Measurements from ENCODE around the gene FAM90A1. TPM values are rescaled to one million over a fixed set of nuclear protein-coding genes. Genes with fewer than 3 reads are reported as not detected.
"Not testable (repeated sequence)": the region's sequence is repeated elsewhere in the genome, so short reads cannot be mapped to it uniquely, and the experiment has no call there.

FAM90A1 gene
- total and polyA plus RNA-seq, 9 donors = 0.12 to 0.37 (median 0.19) TPM; not detected in 1

DNA sequence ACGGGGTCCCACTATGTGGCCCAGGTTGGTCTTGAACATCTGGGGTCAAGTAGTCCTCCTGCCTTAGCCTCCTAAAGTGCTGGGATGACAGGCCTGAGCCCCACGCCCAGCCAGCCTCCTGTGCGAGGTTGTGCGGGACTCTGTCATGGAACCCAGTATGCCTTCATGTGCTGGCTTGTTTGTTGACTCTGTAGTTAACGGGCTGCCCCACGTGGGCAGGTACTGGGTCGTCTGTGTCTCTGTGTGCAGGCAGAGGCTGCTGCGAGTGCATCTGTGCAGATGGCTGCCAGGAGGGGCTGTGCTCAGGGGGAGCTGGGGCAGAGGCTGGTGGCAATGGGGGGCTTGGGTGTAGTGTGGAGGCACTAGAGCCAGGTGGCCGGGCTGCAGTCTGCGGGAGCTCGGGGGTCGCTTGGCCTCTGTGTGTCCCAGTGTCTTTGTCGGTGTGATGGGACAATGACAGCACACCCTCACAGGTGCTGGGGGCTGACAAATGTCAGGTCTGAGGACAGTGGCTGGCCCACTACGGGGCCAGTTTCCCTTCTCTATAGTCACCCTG is 6.0 kb upstream of the FAM90A1 start:
- H3K4me1 ChIP-seq (ENCODE audit: insufficient read depth); H3K27ac ChIP-seq; H3K9me3 ChIP-seq; H3K27me3 ChIP-seq; H3K36me3 ChIP-seq; H3K4me3 ChIP-seq; DNase-seq: not testable (repeated sequence)
- 87 to 90% (median 89%) methylated on average over 14 of the region's 14 CpGs for WGBS, 3 donors
- intact Hi-C loops (cut with DNase I) = loop anchor here in 1 of 4 donors (10.0 kb wide), 1 partner anchor 129 kb away; no protein-coding TSS in a partner anchor

DNA sequence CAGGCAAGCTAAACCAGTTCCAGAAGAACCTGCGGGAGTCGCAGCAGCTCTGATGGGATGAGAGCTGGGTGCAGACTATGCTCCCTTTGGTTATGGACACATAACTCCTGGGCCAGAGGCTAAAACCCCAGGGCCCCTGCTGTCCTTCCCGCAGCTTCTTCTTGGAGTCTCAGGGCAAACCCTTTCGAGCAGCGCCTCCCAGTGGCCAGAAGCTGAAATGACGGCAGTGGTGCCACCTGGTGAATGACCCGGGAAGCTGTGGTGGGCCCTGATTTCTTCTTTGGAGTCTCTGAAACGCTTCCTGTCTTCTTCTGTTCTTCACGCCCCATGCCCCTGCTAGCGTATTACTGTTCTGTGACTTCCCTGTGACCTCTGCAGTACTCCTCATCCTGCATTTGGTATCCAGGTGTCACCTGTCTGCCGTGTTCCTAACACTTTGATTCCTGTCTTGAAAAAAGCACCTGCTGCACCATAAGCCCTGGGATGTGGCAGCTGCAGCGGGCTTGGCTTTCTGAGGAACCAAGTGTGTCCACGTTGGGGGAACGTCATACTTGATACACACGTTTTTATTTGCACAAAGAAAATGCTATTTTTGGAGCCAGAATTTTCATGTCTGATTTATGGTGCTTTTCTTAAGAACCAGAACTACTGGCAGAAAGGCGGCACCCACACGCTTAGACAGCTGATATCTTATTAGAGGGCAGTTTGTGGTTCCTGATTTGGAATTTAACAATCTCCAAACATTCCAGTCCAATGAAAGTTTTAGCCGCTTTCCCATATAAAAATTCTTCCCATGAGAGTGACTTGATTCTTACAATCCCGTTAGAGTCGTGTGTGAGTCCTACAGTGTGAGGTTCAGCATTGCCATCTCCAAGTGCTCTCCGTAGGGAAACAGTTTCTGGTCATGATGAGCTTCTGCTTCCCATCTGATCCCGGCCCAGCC is 4.5 kb upstream of the FAM90A1 start:
- H3K36me3 ChIP-seq; H3K27me3 ChIP-seq; H3K9me3 ChIP-seq; H3K27ac ChIP-seq; H3K4me1 ChIP-seq (ENCODE audit: insufficient read depth); H3K4me3 ChIP-seq: not testable (repeated sequence)
- 24 to 37% (median 25%) methylated on average over 22 of the region's 22 CpGs for WGBS, 3 donors
- TF ChIP-seq, protein P1, sequence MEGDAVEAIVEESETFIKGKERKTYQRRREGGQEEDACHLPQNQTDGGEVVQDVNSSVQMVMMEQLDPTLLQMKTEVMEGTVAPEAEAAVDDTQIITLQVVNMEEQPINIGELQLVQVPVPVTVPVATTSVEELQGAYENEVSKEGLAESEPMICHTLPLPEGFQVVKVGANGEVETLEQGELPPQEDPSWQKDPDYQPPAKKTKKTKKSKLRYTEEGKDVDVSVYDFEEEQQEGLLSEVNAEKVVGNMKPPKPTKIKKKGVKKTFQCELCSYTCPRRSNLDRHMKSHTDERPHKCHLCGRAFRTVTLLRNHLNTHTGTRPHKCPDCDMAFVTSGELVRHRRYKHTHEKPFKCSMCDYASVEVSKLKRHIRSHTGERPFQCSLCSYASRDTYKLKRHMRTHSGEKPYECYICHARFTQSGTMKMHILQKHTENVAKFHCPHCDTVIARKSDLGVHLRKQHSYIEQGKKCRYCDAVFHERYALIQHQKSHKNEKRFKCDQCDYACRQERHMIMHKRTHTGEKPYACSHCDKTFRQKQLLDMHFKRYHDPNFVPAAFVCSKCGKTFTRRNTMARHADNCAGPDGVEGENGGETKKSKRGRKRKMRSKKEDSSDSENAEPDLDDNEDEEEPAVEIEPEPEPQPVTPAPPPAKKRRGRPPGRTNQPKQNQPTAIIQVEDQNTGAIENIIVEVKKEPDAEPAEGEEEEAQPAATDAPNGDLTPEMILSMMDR (IDR thresholded peaks at IDR 0.05) = peak; percentile 8 to 41 (median 26)
- peak in 4 of 5 donors; percentile 40 to 75 (median 56) for DNase-seq
- intact Hi-C loops (cut with DNase I) = loop anchor here in 1 of 4 donors (10.0 kb wide), 1 partner anchor 127 kb away; no protein-coding TSS in a partner anchor

DNA sequence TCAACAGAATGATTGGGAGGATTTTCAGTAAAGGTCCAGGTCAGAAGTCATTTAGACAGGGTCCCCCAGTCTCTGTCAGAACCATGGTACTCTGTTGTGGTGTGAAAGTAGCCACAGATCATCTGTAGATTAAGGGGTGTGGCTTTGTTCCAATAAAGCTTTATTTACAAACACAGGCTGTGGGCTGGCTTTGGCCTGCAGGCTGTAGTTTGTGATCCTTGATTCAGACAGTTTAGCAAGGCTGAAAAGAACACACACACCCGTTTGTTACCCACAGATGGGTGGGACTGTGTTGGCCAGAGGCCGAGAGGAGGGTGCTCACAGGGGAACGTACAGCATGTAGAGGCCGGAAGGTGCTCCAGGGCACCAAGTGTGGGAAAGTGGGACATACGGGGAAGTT is 3.6 kb upstream of the FAM90A1 start:
- not testable (repeated sequence) for H3K36me3 ChIP-seq; H3K27ac ChIP-seq; DNase-seq; H3K27me3 ChIP-seq; H3K4me3 ChIP-seq; H3K4me1 ChIP-seq (ENCODE audit: insufficient read depth); H3K9me3 ChIP-seq
- intact Hi-C loops (cut with DNase I) = loop anchor here in 1 of 4 donors (10.0 kb wide), 1 partner anchor 126 kb away; no protein-coding TSS in a partner anchor
- 54 to 74% (median 66%) methylated on average over 5 of the region's 5 CpGs for WGBS, 3 donors

DNA sequence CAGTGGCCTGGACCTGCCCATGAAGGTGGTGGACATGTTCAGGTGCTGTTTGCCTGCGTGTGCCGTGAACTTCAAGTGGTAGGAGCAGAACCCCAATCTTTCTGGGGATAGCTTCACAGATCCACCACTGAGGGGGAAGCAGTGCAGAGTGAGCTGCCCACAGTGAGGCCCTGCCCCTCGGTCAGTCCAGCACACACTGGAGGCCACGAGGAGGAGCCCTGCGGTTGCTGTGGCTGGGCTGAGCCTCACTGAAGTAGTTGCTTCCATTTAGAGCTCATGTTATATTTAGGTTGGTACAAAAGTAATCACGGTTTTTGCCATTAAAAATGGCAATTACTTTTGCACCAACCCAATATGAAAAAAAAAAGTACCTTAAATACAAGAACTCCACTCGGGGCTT is 2.1 kb upstream of the FAM90A1 start:
- intact Hi-C loops (cut with DNase I); H3K27ac ChIP-seq; H3K4me1 ChIP-seq (ENCODE audit: insufficient read depth); DNase-seq; H3K27me3 ChIP-seq; H3K36me3 ChIP-seq; H3K4me3 ChIP-seq; H3K9me3 ChIP-seq: not testable (repeated sequence)
- WGBS, 3 donors = 49 to 67% (median 51%) methylated on average over 7 of the region's 7 CpGs

DNA sequence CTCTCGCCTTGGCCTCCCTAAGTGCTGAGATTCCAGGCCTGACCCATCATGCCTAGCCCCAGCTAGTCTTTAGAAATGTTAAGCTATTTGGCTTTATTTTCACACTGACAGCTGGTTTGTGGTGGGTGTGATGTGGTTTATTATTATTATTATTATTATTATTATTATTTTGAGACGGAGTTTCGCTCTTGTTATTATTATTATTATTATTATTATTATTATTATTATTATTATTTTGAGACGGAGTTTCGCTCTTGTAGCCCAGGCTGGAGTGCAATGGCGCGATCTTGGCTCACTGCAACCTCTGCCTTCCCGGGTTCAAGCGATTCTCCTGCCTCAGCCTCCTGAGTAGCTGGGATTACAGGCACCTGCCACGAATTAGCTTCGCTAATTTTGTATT is 1.2 kb upstream of the FAM90A1 start:
- DNase-seq; H3K9me3 ChIP-seq; H3K27me3 ChIP-seq; H3K36me3 ChIP-seq; H3K4me1 ChIP-seq (ENCODE audit: insufficient read depth); H3K27ac ChIP-seq; intact Hi-C loops (cut with DNase I); H3K4me3 ChIP-seq: not testable (repeated sequence)
- WGBS, 3 donors = 78 to 84% (median 84%) methylated on average over 11 of the region's 11 CpGs

DNA sequence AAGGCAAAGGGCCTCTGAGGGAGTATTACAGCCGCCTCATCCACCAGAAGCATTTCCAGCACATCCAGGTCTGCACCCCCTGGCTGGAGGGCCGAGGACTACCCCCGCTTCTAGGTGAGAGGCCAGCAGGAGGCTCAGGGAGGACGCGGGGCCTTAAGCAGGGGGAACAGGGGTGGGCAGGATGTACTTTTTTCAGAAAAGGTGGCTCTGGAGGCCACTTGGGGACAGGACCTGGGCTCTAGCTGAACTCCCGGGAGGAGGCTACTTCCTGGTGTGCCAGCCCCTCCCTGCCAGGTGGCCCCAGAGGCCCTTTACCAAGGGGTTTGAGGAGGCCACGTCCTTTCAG is 287 bp upstream of the FAM90A1 start:
- DNase-seq; H3K9me3 ChIP-seq; intact Hi-C loops (cut with DNase I); H3K4me3 ChIP-seq; H3K27ac ChIP-seq; H3K4me1 ChIP-seq (ENCODE audit: insufficient read depth); H3K27me3 ChIP-seq; H3K36me3 ChIP-seq: not testable (repeated sequence)
- 38 to 51% (median 47%) methylated on average over 7 of the region's 7 CpGs for WGBS, 3 donors

DNA sequence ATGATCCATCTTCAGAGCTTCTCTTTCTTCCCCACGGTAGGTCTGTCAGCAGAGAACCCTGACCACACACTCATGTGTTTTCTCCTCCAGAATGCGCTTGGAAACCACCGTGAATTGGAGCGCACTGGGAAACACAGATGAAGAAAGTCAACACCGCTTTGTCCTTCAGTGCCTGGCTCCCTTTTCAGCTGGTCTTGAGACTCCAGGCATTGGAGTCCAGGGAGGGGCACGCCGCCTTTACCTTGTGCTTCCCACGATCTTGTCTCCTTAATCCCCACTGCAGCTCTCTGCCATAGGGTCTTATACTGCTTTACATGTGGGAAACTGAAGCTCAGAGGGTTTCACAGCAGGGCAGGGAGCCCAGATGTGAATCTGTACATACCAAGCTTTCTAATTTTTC is 1.1 kb downstream of the FAM90A1 start:
- no peak for DNase-seq
- no peaks in the 10 kb centered on the region for H3K27me3 ChIP-seq
- no peaks in the 10 kb centered on the region for H3K36me3 ChIP-seq
- intact Hi-C loops (cut with DNase I) = no loop called here
- no peaks in the 10 kb centered on the region for H3K9me3 ChIP-seq
- no peak overlapping the region for H3K27ac ChIP-seq
- TF ChIP-seq EP300 (IDR thresholded peaks at IDR 0.05) = no peak
- TF ChIP-seq POLR2A (IDR thresholded peaks at IDR 0.05) = no peak
- TF ChIP-seq, protein P1 (IDR thresholded peaks at IDR 0.05) = no peak
- no peak overlapping the region for H3K4me3 ChIP-seq
- 86 to 93% (median 90%) methylated on average over 8 of the region's 8 CpGs for WGBS, 3 donors
- no peaks in the 10 kb centered on the region for H3K4me1 ChIP-seq (ENCODE audit: insufficient read depth)

DNA sequence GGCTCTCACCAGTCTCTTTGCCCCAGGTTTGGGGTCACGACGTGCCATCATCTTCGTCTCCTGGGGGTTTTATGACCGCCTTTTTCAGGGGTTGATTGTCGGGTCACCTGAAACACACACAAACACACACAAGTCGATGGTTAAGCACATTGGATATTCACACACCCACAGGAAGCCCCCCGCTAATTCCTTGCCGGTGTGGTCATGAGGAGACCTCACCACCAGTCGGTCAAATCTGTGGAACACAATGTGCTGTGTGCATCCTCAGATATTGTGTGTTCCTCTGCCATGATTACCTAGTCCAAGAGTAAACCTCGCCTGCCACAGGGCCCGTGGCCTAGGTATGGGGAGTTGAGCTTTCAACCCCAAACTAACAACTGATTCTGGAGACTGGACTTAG is 2.6 kb downstream of the FAM90A1 start:
- H3K4me3 ChIP-seq; H3K4me1 ChIP-seq (ENCODE audit: insufficient read depth); intact Hi-C loops (cut with DNase I); H3K27ac ChIP-seq; DNase-seq; H3K27me3 ChIP-seq; H3K9me3 ChIP-seq; H3K36me3 ChIP-seq: not testable (repeated sequence)
- 92 to 96% (median 95%) methylated on average over 11 of the region's 11 CpGs for WGBS, 3 donors

DNA sequence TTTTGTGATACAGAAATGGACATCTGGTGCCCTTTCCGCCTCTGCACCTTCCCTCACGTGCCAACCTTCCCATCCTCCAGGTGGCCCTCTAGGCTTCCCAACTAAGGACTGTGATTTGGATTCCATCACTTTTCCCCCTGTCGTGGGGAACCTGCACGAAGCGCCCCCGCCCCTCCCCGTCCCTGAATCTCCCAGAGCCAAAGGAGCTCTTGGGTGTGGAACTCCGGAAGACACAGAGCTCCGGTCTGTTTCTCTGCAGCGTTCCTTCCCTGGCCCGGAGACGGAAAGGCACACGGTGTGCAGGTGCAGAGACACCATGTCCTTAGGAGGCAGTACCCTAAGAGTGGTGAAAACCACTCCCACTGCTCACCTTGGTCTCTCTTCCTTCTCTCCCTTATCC is 3.8 kb downstream of the FAM90A1 start:
- H3K4me3 ChIP-seq; H3K27me3 ChIP-seq; intact Hi-C loops (cut with DNase I); H3K27ac ChIP-seq; DNase-seq; H3K36me3 ChIP-seq; H3K4me1 ChIP-seq (ENCODE audit: insufficient read depth); H3K9me3 ChIP-seq: not testable (repeated sequence)
- WGBS, 3 donors = 82 to 88% (median 84%) methylated on average over 13 of the region's 13 CpGs
